Cardiac muscle cell (in vitro differentiated cells and primary cell): Measurements from ENCODE around the gene MAMDC2. TPM values are rescaled to one million over a fixed set of nuclear protein-coding genes. Genes with fewer than 3 reads are reported as not detected.

Source experiments
- DNase-seq, 2 donors: peaks; one replicate each; pipeline versions ENCODE4 v3.0.0 to v3.0.0-alpha.2; 2010 to 2017; ENCODE audit warnings: low read depth in 1 of 2, low spot score in 1 of 2
- H3K27ac ChIP-seq: fragments of 200-600 bp; sonication (generic); 2 replicates; pipeline ENCODE4 v1.5.1; 2016
- H3K27me3 ChIP-seq: fragments of 200-600 bp; sonication (generic); 2 replicates; pipeline ENCODE4 v1.6.0; 2016; ENCODE audit warnings: control low read depth
- H3K36me3 ChIP-seq: fragments of 200-600 bp; sonication (generic); 2 replicates; pipeline ENCODE4 v1.5.1; 2016; ENCODE audit warnings: control low read depth
- H3K4me1 ChIP-seq: fragments of 200-600 bp; sonication (generic); 2 replicates; pipeline ENCODE4 v1.8.1; 2017; ENCODE audit warnings: low read depth, mild to moderate bottlenecking, mixed run types
- H3K4me3 ChIP-seq: fragments of 200-600 bp; sonication (generic); 2 replicates; pipeline ENCODE4 v1.5.1; 2016; ENCODE audit warnings: mild to moderate bottlenecking
- H3K9me3 ChIP-seq: fragments of 200-600 bp; sonication (generic); 2 replicates; pipeline ENCODE4 v1.5.1; 2017; ENCODE audit warnings: low read depth, mild to moderate bottlenecking, control low read depth
- polyA plus RNA-seq: library from polyadenylated mRNA; unstranded; fragments of >200 nt; fragmentation: Nextera tagmentation; extraction: Ambion mirVana; gene quantifications from 2 replicates; pipeline ENCODE4 v1.2.1, GENCODE V29; 2016
- total RNA-seq: library from RNA; depleted of rRNA; stranded (reverse); fragments of >200 nt; gene quantifications from 2 replicates; pipeline ENCODE4 v1.2.3, GENCODE V29; 2016
- TF ChIP-seq, protein P1 (sequence below): IDR thresholded peaks from 2 replicates; pipeline ENCODE4 v1.5.1; 2012; ENCODE audit warnings: low read depth, mild to moderate bottlenecking, low read length

The MAMDC2 gene
- total and polyA plus RNA-seq, 2 experiments from 2014 or later, result 0.54 to 1.1 TPM

DNA sequence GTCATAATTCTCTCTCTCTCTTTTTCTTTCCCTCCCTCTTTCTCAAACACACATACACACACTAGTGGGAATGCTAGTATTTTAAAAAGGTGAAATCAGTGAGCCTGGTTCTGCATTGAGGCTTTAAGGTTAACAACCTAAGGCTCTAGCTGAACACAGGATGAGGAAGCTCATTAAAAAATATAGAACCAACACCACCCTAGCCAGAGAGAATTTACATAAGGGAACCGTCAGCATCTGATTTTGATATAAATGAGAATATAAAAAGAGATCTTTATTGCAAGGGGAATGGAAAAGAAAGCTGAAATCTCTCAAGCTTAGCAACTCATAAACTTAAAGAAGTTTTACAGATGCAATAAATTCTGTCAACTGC lies 100.5 kb downstream of the MAMDC2 start:
- Histone ChIP-seq H3K36me3 (no peaks in the 10 kb centered on the region), H3K27ac (no peak overlapping the region), H3K4me1 (no peaks in the 10 kb centered on the region), H3K4me3 (no peak overlapping the region), H3K27me3 (no peaks in the 10 kb centered on the region), H3K9me3 (no peaks in the 10 kb centered on the region)
- TF ChIP-seq, protein P1, sequence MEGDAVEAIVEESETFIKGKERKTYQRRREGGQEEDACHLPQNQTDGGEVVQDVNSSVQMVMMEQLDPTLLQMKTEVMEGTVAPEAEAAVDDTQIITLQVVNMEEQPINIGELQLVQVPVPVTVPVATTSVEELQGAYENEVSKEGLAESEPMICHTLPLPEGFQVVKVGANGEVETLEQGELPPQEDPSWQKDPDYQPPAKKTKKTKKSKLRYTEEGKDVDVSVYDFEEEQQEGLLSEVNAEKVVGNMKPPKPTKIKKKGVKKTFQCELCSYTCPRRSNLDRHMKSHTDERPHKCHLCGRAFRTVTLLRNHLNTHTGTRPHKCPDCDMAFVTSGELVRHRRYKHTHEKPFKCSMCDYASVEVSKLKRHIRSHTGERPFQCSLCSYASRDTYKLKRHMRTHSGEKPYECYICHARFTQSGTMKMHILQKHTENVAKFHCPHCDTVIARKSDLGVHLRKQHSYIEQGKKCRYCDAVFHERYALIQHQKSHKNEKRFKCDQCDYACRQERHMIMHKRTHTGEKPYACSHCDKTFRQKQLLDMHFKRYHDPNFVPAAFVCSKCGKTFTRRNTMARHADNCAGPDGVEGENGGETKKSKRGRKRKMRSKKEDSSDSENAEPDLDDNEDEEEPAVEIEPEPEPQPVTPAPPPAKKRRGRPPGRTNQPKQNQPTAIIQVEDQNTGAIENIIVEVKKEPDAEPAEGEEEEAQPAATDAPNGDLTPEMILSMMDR, result no peak
- DNase-seq, result no peak

- H3K27ac ChIP-seq, result no peak overlapping the region
- no peak for DNase-seq
- TF ChIP-seq, protein P1, result no peak
- H3K4me3 ChIP-seq, result no peak overlapping the region
- no peaks in the 10 kb centered on the region for H3K4me1 ChIP-seq
- no peaks in the 10 kb centered on the region for H3K9me3 ChIP-seq
- no peaks in the 10 kb centered on the region for H3K36me3 ChIP-seq
- no peaks in the 10 kb centered on the region for H3K27me3 ChIP-seq
Observed at GRCh38 chr9:70145981-70146380, 102.3 kb downstream of the MAMDC2 start.

DNA sequence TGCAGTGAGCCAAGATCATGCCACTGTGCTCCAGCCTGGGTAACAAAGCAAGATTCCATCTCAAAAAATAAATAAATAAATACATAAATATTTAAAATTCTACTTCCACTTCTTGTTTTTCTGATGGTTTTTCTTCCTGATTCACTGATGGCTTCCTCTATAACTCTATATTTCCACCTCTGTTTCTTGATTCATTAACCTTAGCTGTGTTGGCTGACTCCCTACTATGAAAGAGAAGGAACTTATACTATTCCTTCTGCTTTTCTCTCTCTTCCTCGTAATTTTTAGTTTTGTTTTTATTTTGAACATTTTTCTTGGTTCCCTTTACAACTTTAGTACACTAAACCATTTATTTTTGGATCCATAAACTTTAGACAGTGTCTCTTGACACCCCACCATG lies 103.5 kb downstream of the MAMDC2 start:
- Histone ChIP-seq H3K27ac (no peak overlapping the region), H3K4me3 (no peak overlapping the region), H3K4me1 (no peaks in the 10 kb centered on the region), H3K36me3 (no peaks in the 10 kb centered on the region), H3K27me3 (no peaks in the 10 kb centered on the region), H3K9me3 (no peaks in the 10 kb centered on the region)
- TF ChIP-seq, protein P1, result no peak
- no peak for DNase-seq

- Histone ChIP-seq H3K36me3 (no peaks in the 10 kb centered on the region), H3K27ac (no peak overlapping the region), H3K9me3 (no peaks in the 10 kb centered on the region), H3K4me1 (no peaks in the 10 kb centered on the region), H3K27me3 (no peaks in the 10 kb centered on the region), H3K4me3 (no peak overlapping the region)
- TF ChIP-seq, protein P1, result no peak
- no peak for DNase-seq
Observed at GRCh38 chr9:70147651-70148050, 104.0 kb downstream of the MAMDC2 start.

DNA sequence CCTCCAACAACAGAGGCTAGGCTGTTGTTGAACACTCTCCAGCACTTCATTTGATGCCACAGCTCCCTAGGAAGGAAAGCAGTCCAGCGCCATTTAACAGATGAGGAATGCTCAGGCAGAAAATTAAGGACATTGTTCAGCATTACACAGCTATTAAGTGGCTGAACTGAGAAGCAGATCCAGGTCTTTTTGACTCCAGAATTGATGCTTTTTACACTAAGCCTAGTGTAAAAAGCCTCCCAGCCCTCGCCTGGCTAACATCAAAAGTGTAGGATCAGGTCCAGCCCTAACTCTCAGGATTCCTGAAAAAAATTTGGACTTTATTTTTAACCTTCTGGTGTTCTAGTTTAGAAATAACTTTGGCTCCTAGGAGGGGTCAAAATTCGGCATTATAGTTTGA lies 108.7 kb downstream of the MAMDC2 start:
- Histone ChIP-seq H3K27ac (no peak overlapping the region), H3K27me3 (no peaks in the 10 kb centered on the region), H3K9me3 (no peaks in the 10 kb centered on the region), H3K4me3 (no peak overlapping the region), H3K36me3 (no peaks in the 10 kb centered on the region), H3K4me1 (no peaks in the 10 kb centered on the region)
- TF ChIP-seq, protein P1, result no peak
- DNase-seq, result no peak

DNA sequence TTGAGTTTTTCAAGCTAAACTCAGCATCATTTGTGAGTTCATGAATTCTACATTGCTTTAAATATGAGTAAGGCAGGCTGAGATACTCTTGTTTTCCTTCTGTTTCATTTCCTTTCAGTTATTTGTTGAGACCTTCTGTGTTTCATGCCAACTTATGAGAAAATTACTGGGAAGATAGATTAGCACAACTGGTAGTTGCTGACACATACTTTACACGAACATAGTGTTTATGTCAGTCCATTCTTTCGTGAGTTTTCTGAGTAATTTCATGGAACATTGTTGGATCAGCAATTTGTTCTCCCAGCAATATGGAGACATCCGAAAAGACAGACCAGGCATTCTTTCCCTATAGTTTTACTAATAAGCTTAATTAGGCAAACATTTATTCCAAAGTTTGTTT lies 113.1 kb downstream of the MAMDC2 start:
- peak in 1 of 2 donors; percentile 19 for DNase-seq
- TF ChIP-seq, protein P1, result no peak
- H3K4me3 ChIP-seq, result no peak overlapping the region
- H3K9me3 ChIP-seq, result no peaks in the 10 kb centered on the region
- H3K27ac ChIP-seq, result no peak overlapping the region
- H3K27me3 ChIP-seq, result no peaks in the 10 kb centered on the region
- H3K4me1 ChIP-seq, result peaks cover 14% of the 10 kb centered on the region
- no peaks in the 10 kb centered on the region for H3K36me3 ChIP-seq
